Spinal cord (tissue), 10 donors: ENCODE results near the gene PGLYRP4. TPM values are rescaled to one million over a fixed set of nuclear protein-coding genes. Genes with fewer than 3 reads are reported as not detected.

ENCODE experiments used
- DNase-seq, 6 donors: peaks; one replicate each; pipeline versions ENCODE4 v3.0.0 to v3.0.0-alpha.2; 2013 to 2015; ENCODE audit warnings: low spot score in 6 of 6, low read depth in 4 of 6
- H3K27ac ChIP-seq: one replicate; pipeline ENCODE4 v1.5.1; 2013; ENCODE audit warnings: low read depth, low read length, control low read depth
- H3K27me3 ChIP-seq: one replicate; pipeline ENCODE4 v1.6.1; 2013; ENCODE audit warnings: low read length; ENCODE audit not compliant: control insufficient read depth, insufficient read depth
- H3K36me3 ChIP-seq: one replicate; pipeline ENCODE4 v1.6.1; 2013; ENCODE audit warnings: low read length; ENCODE audit not compliant: control insufficient read depth, insufficient read depth
- H3K4me1 ChIP-seq: one replicate; pipeline ENCODE4 v1.6.1; 2013; ENCODE audit warnings: low read length; ENCODE audit not compliant: control insufficient read depth, insufficient read depth
- H3K4me3 ChIP-seq: one replicate; pipeline ENCODE4 v1.5.1; 2013; ENCODE audit warnings: low read depth, low read length, control low read depth
- H3K9me3 ChIP-seq: one replicate; pipeline ENCODE4 v1.6.1; 2013; ENCODE audit warnings: low read length; ENCODE audit not compliant: control insufficient read depth, insufficient read depth
- WGBS: methylation state at CpG from one replicate; pipeline ENCODE4 v1.1.5; 2013; ENCODE audit warnings: missing lambda C conversion rate; ENCODE audit not compliant: insufficient coverage; 5-methylcytosine and 5-hydroxymethylcytosine counted together
- polyA plus RNA-seq, 2 donors: library from polyadenylated mRNA; unstranded; fragments of 120-200 nt; gene quantifications; one replicate each; pipeline ENCODE4 v1.2.1, GENCODE V29; 2013; ENCODE audit not compliant: insufficient read length in 2 of 2
- total RNA-seq, 2 donors: library from RNA; depleted of rRNA in 1 of 2; stranded (reverse); fragments of 120-200 nt in 1 of 2; fragments of >200 nt in 1 of 2; gene quantifications; one replicate each; pipeline versions ENCODE4 v1.2.3 to v1.2.4, GENCODE V29; 2013 to 2014
- donor health status: healthy.

PGLYRP4 gene
- total and polyA plus RNA-seq, 4 donors = not detected

DNA sequence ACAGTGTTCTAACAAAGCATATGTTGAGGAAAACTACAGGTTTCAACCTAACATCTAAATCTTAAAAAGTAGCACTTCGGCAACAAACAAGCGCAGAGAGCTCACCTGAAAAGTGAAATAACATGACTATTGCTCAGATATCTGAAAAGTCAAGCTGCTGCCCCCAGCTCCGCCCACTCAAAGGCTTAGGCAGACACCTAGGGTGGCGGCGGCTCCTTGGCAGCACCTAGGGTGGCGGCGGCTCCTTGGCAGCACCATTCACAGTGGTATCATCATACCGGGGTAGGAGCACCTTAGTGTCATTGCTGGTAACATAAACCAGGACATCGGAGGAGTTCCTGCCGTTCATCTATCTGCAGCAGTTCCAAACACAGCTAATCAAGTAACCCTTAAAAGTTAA, 30.9 kb upstream of the PGLYRP4 start:
- no peaks in the 10 kb centered on the region for H3K4me1 ChIP-seq
- 88% methylated on average over 8 of the region's 10 CpGs for WGBS
- H3K27me3 ChIP-seq = no peaks in the 10 kb centered on the region
- no peak overlapping the region for H3K4me3 ChIP-seq
- DNase-seq = no peak
- H3K9me3 ChIP-seq = no peaks in the 10 kb centered on the region
- no peaks in the 10 kb centered on the region for H3K36me3 ChIP-seq
- no peak overlapping the region for H3K27ac ChIP-seq

DNA sequence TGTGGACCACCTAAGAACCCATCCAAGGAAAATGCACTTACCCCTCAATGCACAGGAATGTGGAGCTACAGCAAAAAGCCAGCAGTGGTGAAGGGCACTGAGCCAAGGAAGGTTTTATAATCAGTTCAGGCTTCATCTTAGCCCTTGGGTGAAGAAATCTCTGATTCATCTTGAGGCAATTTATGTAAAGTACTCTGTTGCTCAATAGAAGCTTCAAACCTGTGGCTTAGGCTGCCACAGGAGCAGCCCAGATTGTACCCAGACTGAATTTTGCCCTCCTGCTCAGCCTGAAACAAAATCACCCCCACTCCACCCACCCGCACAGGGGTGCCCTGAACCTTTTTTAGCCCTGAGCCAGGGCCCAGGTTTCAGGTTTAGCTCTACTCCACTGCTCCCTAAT, 26.9 kb upstream of the PGLYRP4 start, which contains the start of gene S100A12:
Gene S100A12 (minus strand): TSS at position 111 of the 400 bp plus-strand sequence. CDS start 1,029 bp downstream, outside the sequence.
- 78% methylated on average over 1 of the region's 1 CpG for WGBS
- no peaks in the 10 kb centered on the region for H3K36me3 ChIP-seq
- H3K27me3 ChIP-seq = no peaks in the 10 kb centered on the region
- no peak within 1 kb of the TSS for H3K4me3 ChIP-seq
- no peaks in the 10 kb centered on the region for H3K4me1 ChIP-seq
- no peaks in the 10 kb centered on the region for H3K9me3 ChIP-seq
- no peak within 1 kb of the TSS for H3K27ac ChIP-seq
- DNase-seq = no peak

DNA sequence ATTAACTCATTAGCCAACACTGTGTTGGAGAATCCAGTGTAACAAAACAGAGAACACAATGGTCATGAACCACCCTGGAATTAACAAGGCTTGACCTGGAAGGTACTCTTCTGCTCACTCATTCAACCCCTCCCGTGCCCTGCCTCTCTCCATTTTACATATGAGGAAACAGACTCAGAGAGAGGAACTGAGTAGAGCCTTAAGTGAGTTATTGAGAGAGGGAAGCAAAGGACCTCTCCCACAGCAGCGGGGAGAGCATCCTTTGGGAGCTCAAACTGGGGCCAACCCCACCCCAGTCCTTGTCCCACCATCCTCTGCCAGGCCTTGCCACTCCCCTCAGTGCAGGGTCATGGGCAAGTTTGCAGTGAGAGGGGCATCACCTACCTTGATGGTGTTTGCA, 25.4 kb upstream of the PGLYRP4 start:
- H3K4me1 ChIP-seq = no peaks in the 10 kb centered on the region
- H3K9me3 ChIP-seq = no peaks in the 10 kb centered on the region
- no peaks in the 10 kb centered on the region for H3K27me3 ChIP-seq
- no peak for DNase-seq
- no peak overlapping the region for H3K27ac ChIP-seq
- H3K4me3 ChIP-seq = no peak overlapping the region
- 100% methylated on average over 1 of the region's 2 CpGs for WGBS
- no peaks in the 10 kb centered on the region for H3K36me3 ChIP-seq

DNA sequence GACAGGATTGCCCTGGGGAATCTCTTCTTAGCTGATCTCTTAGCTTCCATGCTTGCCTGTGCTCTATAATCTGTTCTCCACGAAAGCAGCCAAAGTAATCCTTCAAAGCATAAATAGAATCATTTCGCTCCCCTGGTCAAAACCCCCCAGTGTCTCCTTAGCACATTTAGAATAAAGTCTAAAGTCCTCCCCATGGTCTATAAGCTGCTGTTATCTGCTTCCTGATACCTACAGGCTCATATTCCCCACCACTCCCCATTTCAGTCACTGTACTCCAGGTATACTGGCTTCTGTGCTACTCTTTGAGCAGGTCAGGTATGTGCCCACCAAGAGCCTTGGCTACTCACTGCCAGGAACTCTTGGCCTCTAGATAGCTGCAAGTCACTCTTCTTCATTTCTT, 23.9 kb upstream of the PGLYRP4 start:
- DNase-seq = no peak
- H3K4me1 ChIP-seq = no peaks in the 10 kb centered on the region
- H3K27ac ChIP-seq = no peak overlapping the region
- 94% methylated on average over 2 of the region's 2 CpGs for WGBS
- H3K36me3 ChIP-seq = no peaks in the 10 kb centered on the region
- no peaks in the 10 kb centered on the region for H3K27me3 ChIP-seq
- H3K9me3 ChIP-seq = no peaks in the 10 kb centered on the region
- H3K4me3 ChIP-seq = no peak overlapping the region

DNA sequence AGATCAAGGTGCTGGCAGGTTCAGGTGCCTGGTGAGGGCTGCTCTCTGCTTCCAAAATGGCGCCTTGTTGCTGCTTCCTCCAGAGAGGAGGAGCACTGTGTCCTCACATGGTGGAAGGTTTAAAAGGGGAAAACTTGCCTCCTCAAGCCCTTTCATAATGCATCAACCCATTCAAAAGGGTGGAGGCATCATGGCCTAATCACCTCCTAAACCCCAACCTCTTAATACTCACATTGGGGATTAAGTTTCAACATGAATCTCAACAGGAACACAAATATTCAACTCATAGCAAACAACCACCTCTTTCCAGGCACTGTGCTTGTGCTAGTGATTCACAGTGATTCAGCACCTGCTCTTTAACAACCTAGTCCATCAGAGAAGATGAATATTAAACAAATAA, 22.6 kb upstream of the PGLYRP4 start:
- DNase-seq = no peak
- 89% methylated on average over 1 of the region's 1 CpG for WGBS

DNA sequence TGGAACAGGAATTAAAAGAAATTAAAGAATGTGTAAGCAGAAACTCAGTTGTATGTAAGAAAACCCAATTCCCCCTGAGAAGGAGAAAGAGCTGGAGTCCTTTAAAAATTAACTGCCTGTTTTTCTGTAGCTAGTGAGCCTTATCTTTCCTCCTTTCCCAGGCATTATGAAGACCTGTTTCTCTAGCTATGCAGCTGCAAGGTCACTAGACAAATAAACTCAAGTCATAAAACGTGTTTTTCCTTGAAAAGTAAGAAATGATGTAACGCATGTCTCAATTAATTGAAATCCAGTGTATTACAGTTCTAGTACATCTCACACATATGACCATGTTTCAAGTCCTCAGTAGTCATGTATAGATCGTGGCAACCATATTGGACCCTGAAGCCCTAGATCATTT, 21.5 kb upstream of the PGLYRP4 start:
- H3K27ac ChIP-seq = no peak overlapping the region
- no peak for DNase-seq
- no peaks in the 10 kb centered on the region for H3K27me3 ChIP-seq
- no peaks in the 10 kb centered on the region for H3K4me1 ChIP-seq
- no peak overlapping the region for H3K4me3 ChIP-seq
- H3K9me3 ChIP-seq = no peaks in the 10 kb centered on the region
- WGBS = no CpG with 5 or more reads among the region's 3 CpGs
- H3K36me3 ChIP-seq = no peaks in the 10 kb centered on the region

More for the DNA sequence above, 22.6 kb upstream of the PGLYRP4 start:
- H3K4me3 ChIP-seq = no peak overlapping the region
- H3K27ac ChIP-seq = no peak overlapping the region
- no peaks in the 10 kb centered on the region for H3K27me3 ChIP-seq
- H3K9me3 ChIP-seq = no peaks in the 10 kb centered on the region
- H3K36me3 ChIP-seq = no peaks in the 10 kb centered on the region
- no peaks in the 10 kb centered on the region for H3K4me1 ChIP-seq

DNA sequence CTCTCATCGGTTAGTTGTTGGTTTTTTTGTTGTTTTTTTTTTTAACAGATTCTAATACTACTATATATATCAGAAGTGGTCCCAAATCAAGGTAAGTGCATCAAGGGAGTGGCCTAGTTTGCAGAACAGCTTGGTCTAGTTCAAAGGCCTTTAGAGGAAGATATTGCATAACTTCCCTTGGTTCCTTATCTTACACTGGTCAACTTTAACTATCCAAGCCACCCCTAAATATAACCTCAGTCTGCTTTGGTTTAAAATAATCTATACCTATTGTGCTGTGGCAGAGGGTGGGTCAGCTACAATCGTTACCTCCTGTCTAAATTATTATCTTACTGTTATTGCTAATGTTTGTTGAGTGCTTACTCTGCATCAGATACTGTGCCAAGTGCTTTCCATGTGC, 19.9 kb upstream of the PGLYRP4 start:
- no peaks in the 10 kb centered on the region for H3K4me1 ChIP-seq
- H3K4me3 ChIP-seq = no peak overlapping the region
- WGBS = no CpG with 5 or more reads among the region's 2 CpGs

DNA sequence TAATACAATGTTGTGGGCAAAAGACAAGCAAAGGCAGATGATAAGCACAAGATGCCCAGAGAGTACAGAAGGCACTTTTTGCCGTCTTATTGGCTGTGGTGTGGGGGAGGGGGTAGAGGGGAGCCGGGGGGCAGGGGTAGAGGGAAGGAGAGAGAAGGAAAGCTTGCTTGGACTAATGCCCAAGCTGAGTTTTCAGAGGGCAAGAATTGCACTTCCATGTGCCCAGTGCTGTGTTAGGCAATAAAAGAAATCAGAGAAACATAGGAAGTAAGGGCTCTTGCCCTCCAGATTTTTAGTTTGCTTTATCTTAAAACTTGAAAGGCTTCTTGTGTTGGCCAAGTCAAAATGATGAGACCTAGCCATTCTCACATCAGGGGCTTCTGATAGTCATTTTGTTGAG, 18.4 kb upstream of the PGLYRP4 start:
- no peaks in the 10 kb centered on the region for H3K4me1 ChIP-seq
- no peak overlapping the region for H3K27ac ChIP-seq
- no peak overlapping the region for H3K4me3 ChIP-seq
- no peaks in the 10 kb centered on the region for H3K9me3 ChIP-seq
- H3K36me3 ChIP-seq = no peaks in the 10 kb centered on the region
- no peak for DNase-seq
- no peaks in the 10 kb centered on the region for H3K27me3 ChIP-seq
- WGBS = no CpG with 5 or more reads among the region's 2 CpGs

More for the DNA sequence above, 19.9 kb upstream of the PGLYRP4 start:
- no peak for DNase-seq
- Histone ChIP-seq H3K27me3 (no peaks in the 10 kb centered on the region), H3K36me3 (no peaks in the 10 kb centered on the region), H3K27ac (no peak overlapping the region), H3K9me3 (no peaks in the 10 kb centered on the region)

DNA sequence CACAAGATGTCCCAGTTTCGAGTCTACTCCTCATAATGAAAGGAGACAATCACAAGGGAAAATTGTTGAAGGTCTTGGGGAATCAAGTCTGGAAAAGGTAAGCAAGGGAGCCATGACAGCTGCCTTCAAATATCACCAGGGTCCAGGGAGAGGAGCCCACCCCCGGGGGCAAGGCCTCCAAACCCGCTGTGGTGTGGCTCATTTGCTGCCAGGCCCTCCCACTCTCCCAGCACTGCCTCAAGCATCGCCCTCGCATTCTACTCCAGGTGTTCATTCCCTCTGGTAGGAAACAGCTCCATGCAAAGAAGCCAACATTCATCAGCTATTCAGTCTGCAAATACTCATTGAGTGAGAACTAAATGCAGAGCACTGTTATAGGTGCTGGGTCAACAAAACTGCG, 17.6 kb upstream of the PGLYRP4 start:
- H3K4me3 ChIP-seq = no peak overlapping the region
- H3K4me1 ChIP-seq = no peaks in the 10 kb centered on the region
- no peak overlapping the region for H3K27ac ChIP-seq
- H3K9me3 ChIP-seq = no peaks in the 10 kb centered on the region
- no peaks in the 10 kb centered on the region for H3K36me3 ChIP-seq
- no peaks in the 10 kb centered on the region for H3K27me3 ChIP-seq
- no peak for DNase-seq
- 87% methylated on average over 3 of the region's 6 CpGs for WGBS

DNA sequence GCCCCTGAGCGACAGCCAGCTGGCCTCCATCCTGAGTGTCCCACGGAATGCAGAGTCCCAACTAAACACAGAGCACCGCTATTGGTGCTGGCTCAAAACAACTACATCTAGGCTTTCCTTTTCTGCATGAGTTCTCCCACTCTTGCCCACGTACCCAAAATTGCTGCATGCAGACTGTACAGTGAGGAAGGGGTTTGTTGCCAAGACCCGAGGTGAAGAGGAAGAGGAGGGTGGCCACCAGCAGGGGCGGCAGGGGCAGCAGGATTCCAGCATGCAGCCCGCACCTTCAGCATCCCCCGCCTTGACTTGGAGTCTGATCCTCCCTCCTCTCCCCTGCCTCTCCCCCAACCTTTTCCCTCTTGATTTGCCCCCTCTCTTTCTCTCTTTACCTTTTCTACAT, 17.1 kb upstream of the PGLYRP4 start:
- H3K27ac ChIP-seq = no peak overlapping the region
- no peaks in the 10 kb centered on the region for H3K36me3 ChIP-seq
- H3K4me3 ChIP-seq = no peak overlapping the region
- no CpG with 5 or more reads among the region's 8 CpGs for WGBS
- no peaks in the 10 kb centered on the region for H3K9me3 ChIP-seq
- H3K4me1 ChIP-seq = no peaks in the 10 kb centered on the region
- DNase-seq = no peak
- no peaks in the 10 kb centered on the region for H3K27me3 ChIP-seq
